Muscle layer of colon (tissue), 2 donors: ENCODE results near the gene WIZ.
A peak's percentile ranks its signal among the peaks of the same experiment; 100 is the strongest.

ENCODE experiments used
- H3K27ac ChIP-seq: one replicate; pipeline ENCODE4 v1.7.0; 2013; ENCODE audit warnings: low read depth, mild to moderate bottlenecking, low read length, moderate library complexity
- H3K27me3 ChIP-seq, 2 donors: one replicate each; pipeline ENCODE4 v1.7.0; 2013; ENCODE audit warnings: low read length in 2 of 2, mild to moderate bottlenecking in 2 of 2; ENCODE audit not compliant: insufficient read depth in 2 of 2, control insufficient read depth in 1 of 2
- H3K36me3 ChIP-seq: one replicate; pipeline ENCODE4 v1.7.0; 2013; ENCODE audit warnings: mild to moderate bottlenecking, low read length; ENCODE audit not compliant: insufficient read depth
- H3K4me1 ChIP-seq: one replicate; pipeline ENCODE4 v1.7.0; 2013; ENCODE audit warnings: mild to moderate bottlenecking, low read length; ENCODE audit not compliant: insufficient read depth
- H3K4me3 ChIP-seq, 2 donors: one replicate each; pipeline ENCODE4 v1.7.0; 2013; ENCODE audit warnings: low read length in 2 of 2, low read depth in 1 of 2, mild to moderate bottlenecking in 1 of 2, moderate library complexity in 1 of 2
- H3K9ac ChIP-seq: one replicate; pipeline ENCODE4 v1.7.0; 2013; ENCODE audit warnings: low read length
- H3K9me3 ChIP-seq: one replicate; pipeline ENCODE4 v1.7.0; 2013; ENCODE audit warnings: mild to moderate bottlenecking, low read length
- donor health status: abdominal sarcoma.
- donor health status: Adenocarcinoma of cecum.

The WIZ gene

GRCh38 chr19:15439821-15440641 lies 9.7 kb downstream of the WIZ start:
- H3K9me3 ChIP-seq = no peaks in the 10 kb centered on the region
- H3K27me3 ChIP-seq = no peaks in the 10 kb centered on the region
- no peak overlapping the region for H3K4me3 ChIP-seq
- H3K9ac ChIP-seq = no peak overlapping the region
- H3K36me3 ChIP-seq = no peaks in the 10 kb centered on the region
- peaks cover 5% of the 10 kb centered on the region for H3K4me1 ChIP-seq
- H3K27ac ChIP-seq = no peak overlapping the region

- no peaks in the 10 kb centered on the region for H3K36me3 ChIP-seq
- H3K9ac ChIP-seq = no peak overlapping the region
- H3K27ac ChIP-seq = no peak overlapping the region
- H3K9me3 ChIP-seq = no peaks in the 10 kb centered on the region
- peaks cover 5% of the 10 kb centered on the region for H3K4me1 ChIP-seq
- no peak overlapping the region for H3K4me3 ChIP-seq
- H3K27me3 ChIP-seq = no peaks in the 10 kb centered on the region
Measured at GRCh38 chr19:15439078-15439799, 10.5 kb downstream of the WIZ start.

GRCh38 chr19:15438577-15438976 lies 11.2 kb downstream of the WIZ start:
- Histone ChIP-seq H3K27me3 (no peaks in the 10 kb centered on the region), H3K27ac (no peak overlapping the region)

GRCh38 chr19:15438124-15438496 lies 11.6 kb downstream of the WIZ start:
- H3K9ac ChIP-seq = no peak overlapping the region
- H3K4me1 ChIP-seq = peaks cover 10% of the 10 kb centered on the region
- no peak overlapping the region for H3K4me3 ChIP-seq
- H3K27ac ChIP-seq = no peak overlapping the region
- no peaks in the 10 kb centered on the region for H3K36me3 ChIP-seq
- H3K9me3 ChIP-seq = no peaks in the 10 kb centered on the region
- H3K27me3 ChIP-seq = no peaks in the 10 kb centered on the region

More at GRCh38 chr19:15438577-15438976, 11.2 kb downstream of the WIZ start:
- Histone ChIP-seq H3K9me3 (no peaks in the 10 kb centered on the region), H3K9ac (no peak overlapping the region), H3K4me3 (no peak overlapping the region), H3K4me1 (peaks cover 7% of the 10 kb centered on the region), H3K36me3 (no peaks in the 10 kb centered on the region)

GRCh38 chr19:15437355-15438123 lies 12.2 kb downstream of the WIZ start:
- Histone ChIP-seq H3K36me3 (no peaks in the 10 kb centered on the region), H3K4me1 (peaks cover 10% of the 10 kb centered on the region), H3K27me3 (no peaks in the 10 kb centered on the region), H3K4me3 (no peak overlapping the region), H3K9ac (no peak overlapping the region), H3K27ac (no peak overlapping the region), H3K9me3 (no peaks in the 10 kb centered on the region)

- Histone ChIP-seq H3K36me3 (no peaks in the 10 kb centered on the region), H3K27ac (no peak overlapping the region), H3K4me1 (peaks cover 11% of the 10 kb centered on the region), H3K9me3 (no peaks in the 10 kb centered on the region), H3K27me3 (no peaks in the 10 kb centered on the region), H3K4me3 (no peak overlapping the region), H3K9ac (no peak overlapping the region)
Measured at GRCh38 chr19:15436826-15437110, 13.0 kb downstream of the WIZ start.

GRCh38 chr19:15436012-15436825 lies 13.5 kb downstream of the WIZ start:
- Histone ChIP-seq H3K4me1 (peaks cover 16% of the 10 kb centered on the region), H3K9ac (no peak overlapping the region), H3K9me3 (no peaks in the 10 kb centered on the region), H3K27me3 (no peaks in the 10 kb centered on the region), H3K4me3 (no peak overlapping the region), H3K27ac (no peak overlapping the region), H3K36me3 (no peaks in the 10 kb centered on the region)

GRCh38 chr19:15433519-15434069 lies 16.2 kb downstream of the WIZ start:
- Histone ChIP-seq H3K9me3 (no peaks in the 10 kb centered on the region), H3K27ac (peak overlapping the region; percentile 90), H3K36me3 (no peaks in the 10 kb centered on the region), H3K9ac (peak overlapping the region; percentile 36), H3K4me3 (peak overlapping the region in 1 of 2 donors; percentile 92), H3K27me3 (no peaks in the 10 kb centered on the region), H3K4me1 (peaks cover 28% of the 10 kb centered on the region)

- peak overlapping the region; percentile 90 for H3K27ac ChIP-seq
- peak overlapping the region; percentile 84 to 92 for H3K4me3 ChIP-seq
- peak overlapping the region; percentile 36 for H3K9ac ChIP-seq
- H3K9me3 ChIP-seq = no peaks in the 10 kb centered on the region
- H3K27me3 ChIP-seq = no peaks in the 10 kb centered on the region
- no peaks in the 10 kb centered on the region for H3K36me3 ChIP-seq
- peaks cover 25% of the 10 kb centered on the region for H3K4me1 ChIP-seq
Measured at GRCh38 chr19:15432629-15433518, 16.9 kb downstream of the WIZ start.

- no peaks in the 10 kb centered on the region for H3K36me3 ChIP-seq
Measured at GRCh38 chr19:15432018-15432494, 17.7 kb downstream of the WIZ start.

More at GRCh38 chr19:15432018-15432494, 17.7 kb downstream of the WIZ start:
- peak overlapping the region; percentile 66 for H3K27ac ChIP-seq
- peak overlapping the region; percentile 46 for H3K9ac ChIP-seq
- peaks cover 23% of the 10 kb centered on the region for H3K4me1 ChIP-seq
- no peaks in the 10 kb centered on the region for H3K27me3 ChIP-seq
- H3K9me3 ChIP-seq = no peaks in the 10 kb centered on the region
- peak overlapping the region; percentile 80 to 81 for H3K4me3 ChIP-seq
